ENCODE measurements around the gene PLOD2.

The PLOD2 gene

DNA sequence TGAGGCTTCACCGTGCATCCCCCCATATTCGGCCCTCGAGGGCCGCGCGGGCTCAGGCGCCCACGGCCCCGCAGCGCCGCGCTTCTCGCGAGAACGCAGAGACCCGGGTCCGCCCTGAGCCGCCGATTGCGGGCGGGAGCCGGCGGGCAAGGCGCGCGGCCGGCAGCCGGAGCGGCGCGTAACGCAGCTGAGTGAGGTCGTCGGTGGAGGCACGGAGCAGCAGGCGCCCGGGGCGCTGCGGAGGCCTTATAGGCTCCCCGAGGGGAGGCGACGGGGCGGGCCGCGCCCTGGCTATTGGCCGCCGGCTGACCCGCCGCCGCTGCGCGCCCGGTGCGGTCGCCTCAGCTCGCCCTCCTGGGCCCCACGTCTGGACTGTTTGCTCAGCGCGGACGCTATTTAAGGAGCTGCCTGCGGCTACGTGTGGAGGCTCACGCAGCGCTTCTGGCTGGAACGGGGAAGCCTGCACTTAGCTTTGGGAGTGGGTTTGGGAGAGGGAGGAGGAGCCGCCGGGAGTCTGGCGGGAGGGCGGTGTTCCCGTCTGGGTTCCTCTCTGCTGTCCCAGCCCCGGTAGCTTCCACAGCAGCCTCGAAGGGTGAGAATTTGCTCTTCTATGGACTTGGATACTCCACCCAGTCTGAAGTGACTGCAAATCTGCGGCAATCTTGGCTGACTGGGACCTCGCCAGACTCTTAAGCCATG lies at the start of gene PLOD2:
Gene PLOD2, minus strand, starts transcription at position 221 of the 699 bp plus-strand sequence. Its CDS starts 195 bp downstream, at position 26.
- DNase-seq (ENCODE audit: low spot score) = peak; percentile 90

DNA sequence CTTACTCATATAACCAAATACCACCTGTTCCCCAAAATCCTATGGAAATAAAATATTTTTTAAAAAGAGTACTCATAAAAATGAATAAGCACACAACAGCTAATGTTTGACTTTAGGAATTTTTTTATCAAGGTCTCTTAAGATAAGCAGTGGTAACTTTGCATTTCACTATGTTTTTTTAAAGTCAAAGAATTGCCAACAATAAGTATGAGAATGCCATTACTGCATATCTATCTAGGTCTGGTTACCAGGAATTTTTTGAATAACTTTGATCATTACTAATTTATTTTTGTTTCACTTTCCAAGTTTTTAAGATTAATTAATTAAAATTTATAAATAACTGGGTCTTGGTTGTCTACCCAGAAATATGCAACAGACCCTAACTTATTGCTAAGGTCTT lies 48.4 kb upstream of the PLOD2 start:
- no peak for DNase-seq (ENCODE audit: low spot score)

DNA sequence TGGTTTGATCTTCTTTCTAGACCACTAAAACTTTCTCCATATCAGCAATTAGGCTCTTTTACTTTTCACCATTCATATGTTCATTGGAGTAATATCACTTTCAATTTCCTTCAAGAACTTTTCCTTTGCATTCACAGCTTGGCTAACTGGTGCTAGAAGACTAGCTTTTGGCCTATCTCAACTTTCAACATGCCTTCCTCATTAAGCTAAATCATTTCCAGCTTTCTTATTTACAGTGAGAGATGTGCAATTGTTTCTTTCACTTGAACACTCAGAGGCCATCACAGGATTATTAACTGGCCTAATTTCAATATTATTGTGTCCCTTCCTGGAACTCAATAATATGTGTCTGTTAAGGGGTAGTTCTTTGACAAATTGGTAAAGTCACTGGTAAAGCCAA lies 42.8 kb upstream of the PLOD2 start:
- DNase-seq (ENCODE audit: low spot score) = no peak

DNA sequence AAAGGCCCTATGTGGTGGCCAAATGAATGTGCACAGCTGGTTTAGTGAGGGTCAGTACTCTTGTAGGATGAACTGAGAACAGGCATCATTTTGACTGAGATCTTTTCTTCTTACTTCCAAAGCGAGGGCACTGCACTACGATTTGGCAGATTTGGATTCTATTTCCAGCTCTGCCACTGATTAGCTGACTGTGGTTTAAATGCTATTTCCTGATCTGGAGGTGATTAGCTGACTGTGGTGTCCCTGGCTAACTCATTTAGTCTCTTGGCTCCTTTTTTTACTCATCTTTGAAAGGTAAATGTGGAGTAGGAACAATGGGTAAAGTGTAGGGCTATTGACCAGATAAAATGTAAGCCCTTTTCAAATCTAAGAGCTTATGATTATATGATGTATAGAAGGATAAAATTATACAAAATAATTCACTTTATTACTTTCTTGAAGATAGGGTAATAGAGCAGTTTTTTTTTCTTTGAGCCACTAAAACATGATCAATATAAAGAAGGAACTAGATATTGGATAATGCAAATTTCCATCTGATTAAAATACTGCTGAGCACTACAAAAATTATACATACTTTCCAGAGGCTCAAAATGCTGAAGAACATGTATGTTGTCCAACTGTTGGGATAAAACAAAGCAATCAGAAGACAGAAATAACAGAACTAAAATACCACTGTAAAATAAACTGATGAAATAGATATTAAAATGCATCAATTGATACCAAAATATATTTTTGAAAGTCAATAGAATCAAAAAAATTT lies 39.7 kb upstream of the PLOD2 start:
- DNase-seq (ENCODE audit: low spot score) = no peak

DNA sequence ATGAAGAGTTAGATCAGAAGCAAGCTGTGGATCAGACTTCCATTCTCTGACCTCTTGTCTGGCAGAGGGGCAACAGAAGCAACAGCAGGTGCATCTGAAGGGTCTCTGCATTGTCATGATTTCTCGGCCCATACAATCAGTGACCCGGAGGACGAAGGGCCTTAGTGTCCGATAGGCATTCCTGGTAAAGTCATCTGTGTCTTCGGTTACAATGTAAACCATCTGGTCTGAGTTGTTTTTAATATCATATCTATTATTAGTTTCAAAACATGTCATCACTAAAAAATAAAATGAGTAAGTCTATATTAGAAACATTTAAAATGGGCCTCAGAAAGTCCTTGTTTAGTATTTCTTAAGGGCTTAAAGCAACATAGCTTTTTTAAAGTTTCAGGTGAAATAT lies 38.8 kb upstream of the PLOD2 start:
- no peak for DNase-seq (ENCODE audit: low spot score)

DNA sequence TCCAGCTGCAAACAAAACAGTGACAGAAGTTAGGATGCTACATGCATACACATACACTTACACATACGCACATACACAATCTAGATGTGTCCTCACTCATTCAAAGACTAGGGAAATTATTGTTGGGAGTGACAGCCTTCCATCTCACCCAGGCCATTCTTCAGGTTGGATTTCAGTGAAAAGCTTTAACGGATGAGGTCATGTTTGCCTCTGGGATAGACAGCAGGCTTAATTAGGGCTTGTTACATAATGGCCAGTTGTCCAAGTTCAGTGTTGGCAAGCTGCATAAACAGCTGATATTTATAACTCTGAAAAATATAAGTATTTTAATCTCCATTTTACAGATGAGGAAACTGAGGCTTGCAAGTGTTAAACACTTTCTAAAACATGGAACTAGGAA lies 35.8 kb upstream of the PLOD2 start:
- DNase-seq (ENCODE audit: low spot score) = no peak

DNA sequence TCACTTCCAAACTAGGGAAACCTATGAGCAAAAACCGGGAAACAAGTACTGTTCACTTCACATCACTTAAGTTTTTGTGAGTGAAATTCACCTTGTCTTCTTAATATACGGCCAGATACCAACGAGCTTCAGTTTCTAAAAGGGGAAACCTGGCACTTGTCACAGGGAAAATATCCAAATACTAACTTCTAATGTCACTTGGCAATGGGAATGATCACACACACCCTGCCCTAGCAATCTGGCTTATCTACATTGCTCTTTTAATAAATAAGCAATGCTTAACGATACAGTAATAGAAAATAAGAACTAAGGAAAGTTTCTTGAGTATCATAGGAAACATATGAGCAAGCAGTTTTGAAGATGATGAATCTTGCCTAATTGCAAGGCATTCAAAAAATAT lies 34.6 kb upstream of the PLOD2 start:
- no peak for DNase-seq (ENCODE audit: low spot score)

DNA sequence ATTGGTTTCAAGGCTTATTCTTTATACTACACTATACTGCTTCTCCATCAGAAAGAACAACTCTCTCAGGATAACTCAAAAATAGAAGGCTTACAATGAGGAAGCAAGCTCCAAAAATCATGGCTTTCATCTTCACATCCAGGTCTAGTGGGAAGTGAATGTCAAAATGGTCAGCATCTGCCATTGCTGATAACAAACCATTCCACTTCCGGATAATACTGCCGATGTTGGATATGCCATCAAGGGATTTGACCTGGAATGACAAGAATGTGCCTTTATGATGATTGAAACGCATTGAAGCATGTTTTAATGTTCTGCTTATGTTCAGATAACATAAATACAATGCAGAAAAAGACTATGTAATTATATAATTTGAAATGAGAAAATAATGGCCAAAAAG lies 34.0 kb upstream of the PLOD2 start:
- DNase-seq (ENCODE audit: low spot score) = no peak

DNA sequence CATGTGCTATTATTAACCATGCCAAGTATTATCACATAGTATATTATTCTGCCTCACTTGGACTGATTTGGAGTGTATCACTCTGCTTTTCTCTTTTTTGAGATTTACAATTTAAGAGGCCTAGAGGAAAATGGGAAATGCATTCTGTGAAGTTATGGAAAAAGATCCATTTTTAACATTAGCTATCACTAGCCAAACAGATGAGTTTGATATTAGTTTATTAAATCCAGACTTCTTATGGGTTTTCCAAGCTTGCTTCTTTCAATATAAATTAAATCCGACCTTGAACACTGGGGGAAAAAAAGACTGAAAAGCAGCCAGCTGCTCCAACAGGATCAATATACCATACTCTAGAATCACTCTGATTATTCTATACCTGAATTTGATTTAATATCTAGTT lies 30.1 kb upstream of the PLOD2 start:
- no peak for DNase-seq (ENCODE audit: low spot score)

DNA sequence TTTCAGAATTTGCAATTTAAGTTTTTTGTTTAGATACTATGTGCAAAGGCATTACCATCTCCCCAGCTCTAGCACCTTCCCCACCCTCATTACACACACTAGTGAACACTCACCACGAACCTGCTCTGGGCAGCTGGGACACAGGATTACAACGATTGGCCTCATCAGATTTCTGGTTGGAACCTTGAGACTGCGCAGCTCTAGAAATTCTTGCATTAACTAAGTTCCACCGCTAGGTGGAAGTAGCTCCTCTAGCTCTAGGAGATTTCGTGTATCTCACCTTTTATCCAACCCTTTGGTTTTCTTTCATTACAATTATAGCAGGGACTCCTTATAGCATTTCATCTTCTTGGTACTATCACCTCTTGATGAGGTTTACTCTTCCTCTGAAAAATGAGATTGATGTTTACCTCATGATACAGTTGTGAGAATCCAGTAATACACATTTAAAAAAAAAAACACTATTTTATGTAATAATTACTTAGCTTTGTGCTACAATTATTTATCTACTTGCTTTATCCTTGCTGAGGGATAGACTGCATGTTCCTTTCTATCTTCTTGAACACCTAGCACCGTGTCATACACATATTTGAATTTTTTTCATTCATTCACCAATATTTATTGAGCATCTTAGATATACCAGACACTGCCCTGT lies 28.7 kb upstream of the PLOD2 start:
- peak; percentile 66 for DNase-seq (ENCODE audit: low spot score)

DNA sequence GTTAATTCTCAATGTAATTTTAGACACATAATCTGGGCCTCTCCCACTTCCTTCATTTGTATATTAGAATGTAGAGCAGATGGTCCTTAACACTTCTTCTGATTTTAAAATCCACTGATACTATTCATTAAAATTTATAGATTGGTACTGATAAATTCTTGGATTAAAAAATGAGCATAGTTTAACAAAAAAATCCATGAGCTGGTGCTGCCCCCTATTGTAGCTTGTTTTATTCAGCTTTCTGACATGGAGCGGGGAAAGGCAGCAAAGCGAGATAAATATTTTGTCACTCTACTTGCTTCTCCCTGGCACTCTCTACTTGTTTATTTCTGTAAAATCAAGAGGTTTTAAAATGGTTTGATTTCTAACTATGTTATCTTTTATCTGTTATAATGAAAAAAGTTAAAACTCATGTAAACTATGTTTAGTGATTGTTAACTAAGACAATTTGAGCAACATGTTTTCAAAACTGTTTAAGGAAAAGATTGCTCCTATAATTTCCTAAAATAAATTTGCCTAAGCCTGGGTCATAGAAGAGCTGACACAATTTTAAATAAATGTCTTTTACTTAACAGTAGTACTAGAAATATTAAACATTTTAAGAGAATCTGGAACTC lies 26.5 kb upstream of the PLOD2 start:
- DNase-seq (ENCODE audit: low spot score) = peak; percentile 40

DNA sequence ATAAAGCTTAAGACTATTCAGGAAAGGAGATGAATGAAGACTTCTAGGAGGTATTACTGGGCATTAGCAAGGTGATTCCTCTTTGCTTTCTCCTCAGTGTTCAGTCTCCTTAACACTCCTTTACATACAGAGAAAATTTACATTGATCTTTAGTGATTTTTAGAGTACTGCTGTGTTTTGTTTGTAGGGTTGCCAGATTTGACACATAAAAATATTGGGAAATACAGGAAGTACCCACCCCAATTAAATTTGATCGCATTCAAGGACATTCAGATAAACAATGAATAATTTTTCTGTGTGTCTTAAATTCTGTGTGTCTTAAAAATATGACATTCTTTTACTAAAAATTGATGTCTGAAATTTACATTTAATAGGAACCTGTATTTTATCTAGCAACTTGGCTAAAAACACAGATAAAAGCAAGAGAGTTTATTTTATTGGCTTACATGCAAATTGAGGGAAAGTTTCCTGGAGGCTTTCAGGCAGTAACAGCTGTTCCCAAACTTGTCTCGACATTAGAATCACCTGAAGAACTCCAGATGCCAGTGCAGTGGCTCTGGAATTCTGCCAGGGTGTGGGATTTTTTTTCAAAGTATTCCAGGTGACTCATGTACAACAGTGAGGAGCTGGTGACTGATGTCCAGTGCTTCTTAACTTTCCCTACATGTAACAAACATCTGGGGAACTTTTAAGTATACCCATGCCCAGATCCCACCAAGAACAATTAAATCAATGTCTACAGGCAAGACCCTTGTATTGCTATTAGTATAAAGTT lies 23.4 kb upstream of the PLOD2 start:
- DNase-seq (ENCODE audit: low spot score) = no peak

DNA sequence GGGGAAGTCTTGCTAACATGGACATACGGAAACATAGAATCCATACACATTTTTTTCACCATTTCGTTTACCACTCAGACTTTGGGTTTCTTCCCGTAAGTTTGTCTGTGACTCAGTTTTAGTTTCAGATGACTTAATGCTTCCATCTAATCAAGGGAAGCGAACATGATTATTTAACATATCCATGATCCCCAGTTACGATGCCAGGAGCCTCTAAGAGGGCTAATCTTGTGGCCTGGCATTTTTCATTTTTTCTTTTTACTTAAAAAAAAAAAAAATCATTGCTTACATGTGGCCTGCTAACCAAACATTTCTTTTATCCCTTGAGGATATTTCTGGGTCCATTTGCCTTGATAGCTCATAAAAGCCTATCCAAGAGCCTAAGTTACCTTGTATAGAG lies 20.2 kb upstream of the PLOD2 start:
- DNase-seq (ENCODE audit: low spot score) = no peak

DNA sequence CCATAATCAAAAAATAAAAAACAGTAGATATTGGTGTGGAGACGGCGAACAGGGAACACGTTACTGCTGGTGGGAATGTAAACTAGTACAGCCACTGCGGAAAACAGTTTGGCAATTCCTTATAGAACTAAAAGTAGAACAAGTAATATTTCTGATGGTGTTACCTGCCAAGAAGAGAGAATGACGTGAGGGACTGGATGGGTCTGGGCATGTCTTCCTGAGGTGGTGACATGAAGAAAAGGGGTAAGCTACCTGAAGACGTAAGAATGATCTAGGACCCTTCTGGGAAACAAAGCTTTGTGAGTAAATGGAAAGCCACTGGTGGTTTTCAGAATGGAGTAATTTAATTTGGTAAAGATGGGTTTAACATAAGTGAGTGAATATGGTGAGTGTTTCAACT lies 19.4 kb upstream of the PLOD2 start:
- DNase-seq (ENCODE audit: low spot score) = no peak

DNA sequence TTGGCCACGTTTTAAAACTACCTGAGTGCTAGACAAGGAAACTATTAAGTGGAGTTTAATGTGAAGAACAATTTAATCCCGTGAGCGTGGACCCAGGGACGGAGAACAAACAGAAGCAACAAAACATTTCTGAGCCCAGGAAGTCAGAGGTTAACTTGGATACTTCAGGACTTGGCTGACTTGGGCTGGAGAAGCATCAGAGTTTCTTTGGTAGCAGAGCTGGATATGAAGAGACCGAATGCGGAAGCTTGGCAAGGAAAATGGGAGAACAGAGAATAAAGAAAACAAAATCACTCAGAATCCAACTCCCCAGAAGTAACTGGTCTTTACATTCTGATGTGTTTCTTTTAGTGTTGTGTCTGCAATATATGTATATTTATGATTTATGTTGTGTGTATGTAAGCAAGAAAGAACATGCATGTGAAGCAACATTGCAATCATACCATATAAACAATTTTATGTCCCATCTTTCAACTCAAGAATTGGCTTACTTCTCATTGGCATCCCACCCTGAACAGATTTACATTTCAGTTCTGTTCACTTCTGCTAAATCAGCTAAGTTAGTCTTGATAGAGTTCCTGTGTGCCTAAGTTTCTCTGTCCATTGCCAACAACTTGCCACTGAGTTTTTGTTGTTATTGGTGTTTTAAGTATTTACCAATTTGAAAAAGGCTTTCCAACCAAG lies 17.2 kb upstream of the PLOD2 start:
- no peak for DNase-seq (ENCODE audit: low spot score)

DNA sequence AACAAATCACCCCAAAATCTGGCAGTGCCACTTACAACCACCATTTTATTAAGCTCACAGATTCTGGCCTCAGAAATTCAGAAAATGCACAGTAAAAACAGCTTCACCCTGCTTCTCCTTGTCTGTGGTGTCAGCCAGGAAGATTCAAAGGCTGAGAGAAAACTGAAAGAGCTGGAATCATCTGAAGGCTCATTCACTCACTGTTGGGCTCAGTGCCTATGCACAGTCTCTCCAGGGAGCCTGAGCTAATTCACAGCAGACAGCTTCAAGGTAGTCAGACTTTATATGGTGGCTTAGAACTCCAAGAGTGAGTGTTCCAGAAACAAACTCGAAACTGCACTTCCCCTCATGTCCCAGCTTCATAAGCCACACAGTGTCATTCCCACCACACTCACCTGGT lies 16.5 kb upstream of the PLOD2 start:
- DNase-seq (ENCODE audit: low spot score) = no peak

DNA sequence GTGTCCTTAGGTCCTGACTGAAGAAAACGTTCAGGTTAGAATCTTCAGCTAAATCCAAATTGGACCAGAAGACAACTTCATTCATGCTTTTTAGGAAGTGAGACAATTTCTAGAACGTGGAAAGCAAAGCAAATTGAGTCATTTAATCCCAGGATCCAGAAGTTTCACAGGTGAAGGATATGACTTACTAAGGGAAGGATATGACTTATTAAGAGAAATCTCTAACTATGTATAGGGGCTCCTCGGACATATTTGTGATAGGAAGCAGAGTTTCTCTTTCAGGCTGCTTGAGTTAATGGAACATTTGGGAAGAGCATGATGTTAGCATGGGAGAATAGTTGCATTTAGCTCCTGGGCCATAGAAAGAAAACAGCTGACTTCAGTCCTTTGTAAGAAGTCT lies 16.1 kb upstream of the PLOD2 start:
- no peak for DNase-seq (ENCODE audit: low spot score)

DNA sequence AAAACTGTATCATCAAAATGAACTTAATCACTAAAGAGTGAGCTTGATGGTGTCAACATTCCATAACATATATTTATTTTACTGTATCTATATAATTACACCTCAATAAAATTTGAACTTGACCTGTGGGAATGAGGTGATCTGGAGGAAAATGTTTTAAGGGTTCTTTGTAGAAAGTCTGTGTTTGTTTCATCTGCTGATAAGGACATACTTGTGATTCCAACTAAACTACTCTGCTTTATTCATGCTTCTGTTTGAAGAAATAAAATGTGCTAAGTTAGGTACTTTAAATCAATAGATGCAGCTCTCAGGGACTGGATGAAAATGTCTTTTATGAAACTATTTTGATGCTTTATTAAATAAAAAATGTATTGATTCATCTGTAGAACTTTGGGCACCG lies 11.6 kb upstream of the PLOD2 start:
- no peak for DNase-seq (ENCODE audit: low spot score)

DNA sequence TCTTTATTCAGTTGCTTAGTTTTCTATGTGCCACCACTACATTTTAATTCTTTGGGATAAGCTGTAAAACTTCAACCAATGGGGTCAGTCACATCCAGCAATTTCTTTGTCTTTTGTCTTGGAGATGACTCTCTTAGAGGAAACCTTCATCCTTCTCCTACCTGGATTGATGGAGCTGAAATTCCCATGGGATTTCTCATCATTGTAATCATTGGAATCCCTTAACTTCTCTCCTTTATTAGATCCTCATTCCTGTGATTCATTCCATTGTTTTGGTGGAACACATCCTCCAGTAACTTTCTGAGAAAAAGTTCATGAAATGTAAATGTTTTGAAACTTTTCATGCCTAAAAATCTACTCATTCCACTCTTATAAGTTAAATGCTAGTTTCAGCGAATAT lies 9.6 kb upstream of the PLOD2 start:
- no peak for DNase-seq (ENCODE audit: low spot score)

DNA sequence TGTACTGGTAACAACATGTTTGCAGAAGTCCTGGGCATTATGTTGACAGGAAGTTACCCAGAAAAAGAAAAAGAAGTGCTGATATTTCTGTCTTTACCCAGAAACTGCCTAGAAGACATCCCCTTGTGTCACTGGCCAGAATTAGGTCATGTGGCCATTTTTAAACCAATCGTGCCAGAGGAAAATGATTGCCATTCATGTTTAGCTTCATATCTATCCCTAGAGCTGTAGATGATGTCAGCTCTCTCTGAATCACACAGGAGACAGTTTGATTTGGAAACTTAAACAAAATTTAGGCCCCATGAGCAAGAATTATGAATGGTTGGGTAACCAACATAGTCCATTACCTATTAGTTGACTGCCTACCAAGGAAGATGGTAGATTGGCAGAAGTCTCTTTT lies 8.9 kb upstream of the PLOD2 start:
- DNase-seq (ENCODE audit: low spot score) = no peak

DNA sequence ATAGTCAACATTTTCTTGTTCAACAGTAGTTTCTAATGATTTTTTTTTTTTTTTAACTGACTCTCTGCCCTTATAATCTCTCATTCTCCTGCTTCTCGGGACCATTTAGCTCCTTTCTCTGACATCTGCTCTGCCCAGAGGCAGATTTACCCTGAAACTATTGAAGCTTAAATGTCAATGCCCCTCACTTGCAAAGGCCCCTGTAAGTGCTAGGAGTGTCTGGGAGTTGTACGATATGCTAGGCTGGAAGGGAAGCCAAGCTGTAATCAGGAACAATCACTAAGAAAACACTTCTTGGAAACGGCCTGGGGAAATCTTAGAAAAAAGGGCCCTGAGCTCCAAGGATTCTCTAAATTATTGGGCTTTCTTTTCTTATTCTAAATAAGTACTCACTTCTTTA lies 5.8 kb upstream of the PLOD2 start:
- DNase-seq (ENCODE audit: low spot score) = no peak

DNA sequence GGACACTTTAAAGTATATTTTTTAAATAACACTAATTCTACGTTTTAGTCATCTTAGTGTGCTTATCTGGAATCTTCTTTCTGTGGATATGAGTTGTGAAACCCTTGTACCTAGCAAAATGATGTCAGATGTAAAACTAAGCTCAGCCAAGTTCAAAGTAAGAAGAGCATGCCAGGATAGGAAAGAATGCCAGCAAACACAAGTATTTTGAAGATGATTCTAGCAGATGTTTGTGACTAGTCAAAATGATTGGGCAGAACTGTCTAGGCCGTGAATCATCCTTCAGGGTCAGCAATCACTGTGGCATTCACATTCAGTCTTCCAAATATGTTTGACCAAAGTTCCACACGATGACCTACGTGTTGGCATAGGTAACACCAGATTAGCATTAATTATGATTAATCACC lies 5.4 kb upstream of the PLOD2 start:
- no peak for DNase-seq (ENCODE audit: low spot score)
